Hepatocyte (in vitro differentiated cells): ENCODE results near the gene FOXF1. TPM values are rescaled to one million over a fixed set of nuclear protein-coding genes. Genes with fewer than 3 reads are reported as not detected.

ENCODE experiments used
- DNase-seq: peaks from one replicate; pipeline ENCODE4 v3.0.0-alpha.2; 2016; ENCODE audit warnings: low spot score
- H2AFZ ChIP-seq: fragments of 200-600 bp; sonication (generic); 2 replicates; pipeline ENCODE4 v1.6.0; 2016; ENCODE audit warnings: antibody characterized with exemption, mild to moderate bottlenecking
- H3K27ac ChIP-seq: fragments of 200-600 bp; sonication (generic); 2 replicates; pipeline ENCODE4 v1.5.1; 2016; ENCODE audit warnings: mild to moderate bottlenecking
- H3K27me3 ChIP-seq: fragments of 200-600 bp; sonication (generic); 2 replicates; pipeline ENCODE4 v1.6.1; 2016
- H3K36me3 ChIP-seq: fragments of 200-600 bp; sonication (generic); replicated peaks from 2 replicates; pipeline ENCODE4 v1.5.1; 2016; ENCODE audit warnings: low read depth; ENCODE audit not compliant: insufficient read depth
- H3K4me1 ChIP-seq: fragments of 200-600 bp; sonication (generic); 2 replicates; pipeline ENCODE4 v1.5.1; 2016; ENCODE audit warnings: mild to moderate bottlenecking, moderate library complexity; ENCODE audit not compliant: insufficient read depth
- H3K4me2 ChIP-seq: fragments of 200-600 bp; sonication (generic); 2 replicates; pipeline ENCODE4 v1.6.0; 2016
- H3K4me3 ChIP-seq: fragments of 200-600 bp; sonication (generic); 2 replicates; pipeline ENCODE4 v1.5.1; 2016; ENCODE audit warnings: mild to moderate bottlenecking
- H3K79me2 ChIP-seq: fragments of 200-600 bp; sonication (generic); 2 replicates; pipeline ENCODE4 v1.6.0; 2017; ENCODE audit warnings: mild to moderate bottlenecking
- H3K9me2 ChIP-seq: fragments of 200-600 bp; sonication (generic); replicated peaks from 2 replicates; pipeline ENCODE4 v1.6.0; 2017; ENCODE audit warnings: mild to moderate bottlenecking; ENCODE audit not compliant: insufficient read depth
- H3K9me3 ChIP-seq: fragments of 200-600 bp; sonication (generic); 2 replicates; pipeline ENCODE4 v1.5.1; 2016; ENCODE audit warnings: low read depth, mild to moderate bottlenecking
- H4K20me1 ChIP-seq: fragments of 200-600 bp; sonication (generic); 2 replicates; pipeline ENCODE4 v1.6.0; 2016; ENCODE audit warnings: mild to moderate bottlenecking; ENCODE audit not compliant: insufficient read depth, poor library complexity, severe bottlenecking
- EZH2 ChIP-seq: fragments of 200-600 bp; sonication (generic); IDR thresholded peaks from 2 replicates; pipeline ENCODE4 v1.6.1; 2016; ENCODE audit warnings: antibody characterized with exemption, mild to moderate bottlenecking, borderline replicate concordance
- EZH2phosphoT487 ChIP-seq: fragments of 200-600 bp; sonication (generic); IDR thresholded peaks from one replicate; pipeline ENCODE4 v1.6.1; 2018; ENCODE audit warnings: antibody characterized with exemption, mild to moderate bottlenecking, low read depth, moderate library complexity; ENCODE audit not compliant: unreplicated experiment, severe bottlenecking
- whole genome bisulfite sequencing: methylation state at CpG from one replicate; pipeline ENCODE4 v1.1.6; 2016; ENCODE audit warnings: low lambda C conversion rate; ENCODE audit errors: missing lambda C conversion rate; 5-methylcytosine and 5-hydroxymethylcytosine counted together
- polyA plus RNA-seq: library from polyadenylated mRNA; unstranded; fragments of >200 nt; fragmentation: Nextera tagmentation; extraction: Ambion mirVana; gene quantifications from 2 replicates; pipeline ENCODE4 v1.2.1, GENCODE V29; 2016
- total RNA-seq: library from RNA; depleted of rRNA; stranded (reverse); fragments of >200 nt; gene quantifications from 2 replicates; pipeline ENCODE4 v1.2.3, GENCODE V29; 2014
- TF ChIP-seq, protein P1 (sequence below): fragments of 200-600 bp; sonication (generic); IDR thresholded peaks from 2 replicates; pipeline ENCODE4 v1.5.1; 2016; ENCODE audit warnings: antibody characterized with exemption, mild to moderate bottlenecking; ENCODE audit not compliant: poor library complexity

FOXF1 gene
- total and polyA plus RNA-seq, 2 experiments from 2014 or later = 26.8 to 37.4 TPM

DNA sequence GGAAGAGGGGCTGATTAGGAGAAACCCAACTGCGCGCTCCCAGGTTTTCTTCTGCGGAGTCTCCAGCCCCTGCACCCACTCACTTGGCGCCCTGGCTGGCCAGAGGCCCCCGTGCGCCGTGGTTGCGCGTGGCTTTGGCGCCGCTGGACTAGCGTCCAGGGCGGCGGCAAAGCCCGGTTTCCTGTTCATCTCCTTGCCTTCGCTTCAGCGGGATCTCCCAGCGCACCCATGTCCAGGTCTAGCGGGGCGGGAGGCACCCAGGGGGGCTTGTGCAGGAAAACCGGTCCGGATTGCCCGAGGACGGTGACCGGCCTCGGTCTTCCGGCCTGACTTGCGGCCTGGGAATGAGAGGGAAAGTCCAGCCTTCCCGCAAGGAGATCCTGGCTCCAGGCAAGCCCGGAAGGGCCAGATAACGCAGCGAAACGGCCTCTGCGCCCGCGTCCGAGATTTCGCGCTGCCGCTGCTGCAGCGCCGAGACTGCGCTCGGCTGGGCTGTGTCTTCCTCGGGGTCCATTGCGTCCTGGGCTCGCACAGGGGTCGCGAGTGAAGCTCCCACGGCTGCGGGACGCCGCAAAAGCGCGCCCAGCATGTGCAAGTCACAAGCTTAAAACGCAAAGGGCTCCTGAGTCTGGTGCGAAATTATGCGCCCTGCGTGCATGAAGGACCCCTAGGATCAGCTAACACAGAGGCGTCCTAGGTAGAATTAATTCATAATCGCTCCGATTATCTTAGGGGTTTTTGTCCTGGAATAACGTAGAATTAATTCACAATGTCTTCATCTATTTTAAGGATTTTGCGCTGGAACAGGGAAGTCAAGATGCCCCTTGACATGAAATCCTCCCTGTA, 5.7 kb downstream of the FOXF1 start:
- no peak for DNase-seq
- H3K4me2 ChIP-seq = peak overlapping the region; percentile 89
- peaks cover 78% of the 10 kb centered on the region for H3K27me3 ChIP-seq
- peaks cover 31% of the 10 kb centered on the region for H4K20me1 ChIP-seq
- H3K4me1 ChIP-seq = peaks cover 21% of the 10 kb centered on the region
- no peaks in the 10 kb centered on the region for H3K9me2 ChIP-seq
- no peaks in the 10 kb centered on the region for H3K36me3 ChIP-seq
- H3K27ac ChIP-seq = peak overlapping the region; percentile 99
- TF ChIP-seq EZH2 = peak; percentile 78
- TF ChIP-seq, protein P1, sequence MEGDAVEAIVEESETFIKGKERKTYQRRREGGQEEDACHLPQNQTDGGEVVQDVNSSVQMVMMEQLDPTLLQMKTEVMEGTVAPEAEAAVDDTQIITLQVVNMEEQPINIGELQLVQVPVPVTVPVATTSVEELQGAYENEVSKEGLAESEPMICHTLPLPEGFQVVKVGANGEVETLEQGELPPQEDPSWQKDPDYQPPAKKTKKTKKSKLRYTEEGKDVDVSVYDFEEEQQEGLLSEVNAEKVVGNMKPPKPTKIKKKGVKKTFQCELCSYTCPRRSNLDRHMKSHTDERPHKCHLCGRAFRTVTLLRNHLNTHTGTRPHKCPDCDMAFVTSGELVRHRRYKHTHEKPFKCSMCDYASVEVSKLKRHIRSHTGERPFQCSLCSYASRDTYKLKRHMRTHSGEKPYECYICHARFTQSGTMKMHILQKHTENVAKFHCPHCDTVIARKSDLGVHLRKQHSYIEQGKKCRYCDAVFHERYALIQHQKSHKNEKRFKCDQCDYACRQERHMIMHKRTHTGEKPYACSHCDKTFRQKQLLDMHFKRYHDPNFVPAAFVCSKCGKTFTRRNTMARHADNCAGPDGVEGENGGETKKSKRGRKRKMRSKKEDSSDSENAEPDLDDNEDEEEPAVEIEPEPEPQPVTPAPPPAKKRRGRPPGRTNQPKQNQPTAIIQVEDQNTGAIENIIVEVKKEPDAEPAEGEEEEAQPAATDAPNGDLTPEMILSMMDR = no peak
- peak; percentile 45 for TF ChIP-seq EZH2phosphoT487
- no peak overlapping the region for H2AFZ ChIP-seq
- 6% methylated on average over 64 of the region's 64 CpGs for WGBS
- peak overlapping the region; percentile 8 for H3K4me3 ChIP-seq
- no peaks in the 10 kb centered on the region for H3K9me3 ChIP-seq
- H3K79me2 ChIP-seq = peaks cover 64% of the 10 kb centered on the region

DNA sequence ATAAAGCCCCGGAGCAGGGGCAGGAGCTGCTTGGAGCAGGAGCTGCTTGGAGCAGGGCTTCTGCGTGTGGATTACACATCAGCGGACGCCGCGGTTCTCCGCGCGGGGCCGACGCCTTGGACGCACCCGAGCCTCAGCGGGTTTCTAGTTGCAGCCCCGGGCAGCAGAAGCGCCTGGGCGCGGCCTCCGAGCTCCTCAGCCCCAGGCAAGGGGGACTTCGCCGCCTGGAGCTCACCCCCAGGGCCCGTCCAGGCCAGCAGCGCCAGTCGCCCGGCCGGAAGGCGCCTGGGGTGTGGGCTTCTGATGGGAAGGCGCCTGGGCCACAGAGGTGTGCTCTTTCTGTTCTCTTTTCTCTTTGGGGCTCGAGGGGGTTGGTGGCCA, 6.3 kb downstream of the FOXF1 start:
- Histone ChIP-seq H3K9me3 (no peaks in the 10 kb centered on the region), H3K36me3 (no peaks in the 10 kb centered on the region), H3K4me3 (peak overlapping the region; percentile 8), H3K4me2 (peak overlapping the region; percentile 89), H2AFZ (no peak overlapping the region), H4K20me1 (peaks cover 25% of the 10 kb centered on the region), H3K27me3 (peaks cover 73% of the 10 kb centered on the region), H3K79me2 (peaks cover 58% of the 10 kb centered on the region), H3K27ac (peak overlapping the region; percentile 99), H3K4me1 (peaks cover 21% of the 10 kb centered on the region), H3K9me2 (no peaks in the 10 kb centered on the region)
- WGBS = 8% methylated on average over 29 of the region's 29 CpGs
- TF ChIP-seq EZH2phosphoT487 (no peak), EZH2 (no peak)
- TF ChIP-seq, protein P1 = no peak
- no peak for DNase-seq

DNA sequence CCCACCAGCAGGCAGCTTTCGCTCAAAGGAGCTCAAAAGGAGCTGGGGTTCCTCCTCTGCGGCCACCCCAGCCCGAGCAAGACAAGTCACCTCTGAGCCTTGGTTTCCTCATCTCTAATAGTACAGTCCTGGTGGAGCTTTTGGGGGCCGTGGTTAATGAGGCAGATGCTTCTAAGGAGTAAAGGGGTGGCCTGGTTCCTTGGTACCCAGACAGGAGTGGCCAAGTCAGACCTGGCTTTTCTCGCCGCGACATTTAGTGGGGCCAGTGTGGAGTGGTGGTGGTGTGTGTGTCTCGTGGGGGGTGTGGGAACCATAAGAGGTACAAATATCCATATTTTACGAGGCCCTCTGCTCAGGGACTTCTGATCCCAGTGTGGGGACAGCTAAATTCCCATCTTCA, 6.7 kb downstream of the FOXF1 start:
- Histone ChIP-seq H3K27ac (peak overlapping the region; percentile 99), H4K20me1 (peaks cover 21% of the 10 kb centered on the region), H3K79me2 (peaks cover 54% of the 10 kb centered on the region), H2AFZ (no peak overlapping the region), H3K4me3 (no peak overlapping the region), H3K4me2 (peak overlapping the region; percentile 89), H3K4me1 (peaks cover 21% of the 10 kb centered on the region), H3K9me3 (no peaks in the 10 kb centered on the region), H3K27me3 (peaks cover 69% of the 10 kb centered on the region), H3K9me2 (no peaks in the 10 kb centered on the region), H3K36me3 (no peaks in the 10 kb centered on the region)
- DNase-seq = no peak
- TF ChIP-seq EZH2 (no peak), EZH2phosphoT487 (no peak)
- TF ChIP-seq, protein P1 = no peak
- WGBS = 47% methylated on average over 9 of the region's 9 CpGs
